Stimulated activated CD8-positive, alpha-beta memory T cell treated with anti-CD3 and anti-CD28 coated beads, Interleukin-4, amount 100 ng/mL, for 24 hours (primary cell): ENCODE results near the gene RNGTT.
"Not testable (repeated sequence)": the region's sequence is repeated elsewhere in the genome, so short reads cannot be mapped to it uniquely, and the experiment has no call there.

Source experiments
- DNase-seq: peaks from one replicate; pipeline ENCODE4 v3.0.0-alpha.2; 2020; ENCODE audit warnings: low read depth

The RNGTT gene

DNA sequence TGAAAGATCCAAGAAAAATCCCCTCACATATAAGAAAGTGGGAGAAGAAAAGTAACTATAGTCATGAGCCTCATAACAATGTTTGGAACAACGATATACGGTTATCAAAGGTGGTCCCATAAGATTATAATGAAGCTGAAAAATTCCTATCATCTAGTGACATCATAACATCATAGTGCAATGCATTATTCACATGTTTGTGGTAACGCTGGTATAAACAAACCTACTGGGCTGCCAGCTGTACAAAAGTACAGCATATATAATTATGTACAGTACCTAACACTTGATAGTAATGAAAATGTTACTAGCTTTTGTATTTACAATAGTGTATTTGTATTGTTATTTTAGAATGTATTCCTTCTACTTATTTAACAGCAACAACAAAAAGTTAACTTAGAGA lies 240.7 kb downstream of the RNGTT start:
- DNase-seq, result no peak

GRCh38 chr6:88716399-88716798 lies 247.0 kb downstream of the RNGTT start:
- not testable (repeated sequence) for DNase-seq

DNA sequence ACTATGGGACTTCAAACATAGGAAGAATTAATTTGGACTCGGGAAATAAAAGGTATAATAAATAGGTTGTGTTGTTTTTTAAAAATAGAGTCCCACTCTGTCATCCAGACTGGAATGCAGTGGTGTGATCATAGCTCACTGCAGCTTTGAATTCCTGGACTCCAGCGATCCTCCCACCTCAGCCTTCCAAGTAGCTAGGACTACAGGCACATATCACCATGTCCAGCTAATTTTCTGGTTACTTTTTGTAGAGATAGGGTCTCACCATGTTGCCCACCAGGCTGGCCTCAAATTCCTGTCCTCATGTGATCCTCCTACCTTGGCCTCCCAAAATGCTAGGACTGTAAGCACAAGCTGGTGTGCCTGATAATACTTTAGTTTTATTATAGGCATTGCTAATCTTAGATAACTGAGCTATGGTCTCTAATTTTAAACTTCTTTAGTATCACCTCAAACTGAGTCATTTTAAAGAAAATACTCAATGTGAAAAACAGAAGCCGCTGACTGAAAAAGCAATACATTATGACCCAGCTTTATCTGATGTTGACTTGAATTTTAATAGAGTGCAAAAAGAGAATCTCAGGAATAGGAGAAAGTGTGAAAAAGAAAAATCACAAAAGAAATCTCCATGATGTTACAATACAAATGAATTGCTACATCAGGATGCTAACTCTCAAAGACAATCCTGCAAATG lies 251.0 kb downstream of the RNGTT start:
- DNase-seq, result no peak

DNA sequence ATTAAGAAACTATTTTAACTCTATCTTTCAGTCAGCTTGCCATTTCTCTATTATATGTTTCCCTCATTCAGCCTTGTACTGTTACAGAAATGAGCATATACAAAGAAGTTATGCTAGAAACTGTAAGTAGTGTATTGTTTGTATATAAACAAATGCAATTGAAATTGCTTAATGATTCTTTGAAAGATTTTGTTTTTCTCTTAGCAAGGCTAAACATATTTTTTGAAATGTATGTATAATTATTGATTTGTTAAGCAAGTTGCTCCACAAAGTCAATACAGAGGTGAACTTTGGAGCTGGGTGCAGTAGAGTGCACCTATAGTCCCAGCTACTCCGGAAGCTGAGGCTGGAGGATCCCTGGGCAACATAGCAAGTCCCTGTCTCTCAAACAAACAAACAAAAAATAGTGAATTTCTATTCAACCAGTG lies 253.6 kb downstream of the RNGTT start:
- DNase-seq, result no peak

- no peak for DNase-seq
These were observed 255.1 kb downstream of the RNGTT start for GRCh38 chr6:88708197-88708744.

DNA sequence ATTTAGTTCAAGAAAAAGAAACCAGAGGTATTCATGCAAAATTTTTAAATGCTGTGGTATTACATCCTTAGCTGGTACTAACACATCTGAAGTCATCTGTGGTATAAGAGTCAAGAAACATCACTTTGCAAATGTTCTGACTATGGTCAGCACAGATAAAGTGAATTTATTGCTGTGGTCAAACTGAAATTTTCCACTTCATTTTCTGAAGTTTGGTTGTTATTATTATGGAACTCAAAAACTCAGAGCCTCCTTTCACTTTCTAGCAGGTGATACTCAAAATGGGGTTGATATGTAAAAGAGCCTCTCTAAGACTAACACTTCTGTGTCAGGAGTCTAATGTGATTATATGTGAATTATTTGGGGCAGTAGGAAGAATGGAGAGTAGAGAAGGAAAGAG lies 257.8 kb downstream of the RNGTT start:
- DNase-seq, result no peak

DNA sequence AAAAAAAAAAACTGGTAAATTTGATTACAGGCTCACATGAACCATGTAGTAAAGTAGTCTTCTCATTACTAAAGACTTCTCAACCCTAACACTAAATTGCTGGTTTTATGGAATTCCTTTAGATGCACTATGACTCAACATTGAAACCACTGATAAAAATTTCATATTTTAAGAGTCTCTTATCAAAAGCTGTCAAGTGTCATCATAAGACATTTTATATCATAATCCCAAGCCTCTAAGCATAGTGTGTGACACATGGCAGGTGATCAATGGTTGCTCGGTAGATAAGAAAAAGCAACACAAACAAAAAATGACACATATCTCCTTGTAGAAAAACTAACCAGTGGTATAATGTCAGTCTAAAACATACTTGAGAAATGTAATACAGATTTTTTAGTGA lies 258.4 kb downstream of the RNGTT start:
- no peak for DNase-seq

DNA sequence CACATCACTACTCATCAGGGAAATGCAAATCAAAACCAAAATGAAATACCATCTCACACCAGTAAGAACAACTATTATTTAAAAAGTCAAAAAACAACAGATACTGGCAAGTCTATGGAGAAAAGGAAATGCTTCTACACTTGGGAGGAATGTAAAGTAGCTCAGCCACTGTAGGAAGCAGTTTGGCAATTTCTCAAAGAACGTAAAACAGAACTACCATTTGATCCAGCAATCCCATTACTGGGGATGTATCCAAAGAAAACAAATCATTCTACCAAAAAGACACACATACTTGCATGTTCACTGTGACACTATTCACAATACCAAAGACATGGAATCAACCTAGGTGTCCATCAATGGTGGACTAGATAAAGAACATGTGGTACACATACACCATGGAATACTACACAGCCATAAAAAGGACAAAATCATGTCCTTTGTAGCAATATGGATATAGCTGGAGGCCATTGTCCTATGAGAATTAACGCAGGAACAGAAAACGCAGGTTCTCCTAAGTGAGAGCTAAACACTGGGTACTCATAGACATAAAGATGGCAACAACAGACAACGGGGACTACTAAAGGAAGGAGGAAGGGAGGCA lies 260.4 kb downstream of the RNGTT start:
- DNase-seq, result no peak

DNA sequence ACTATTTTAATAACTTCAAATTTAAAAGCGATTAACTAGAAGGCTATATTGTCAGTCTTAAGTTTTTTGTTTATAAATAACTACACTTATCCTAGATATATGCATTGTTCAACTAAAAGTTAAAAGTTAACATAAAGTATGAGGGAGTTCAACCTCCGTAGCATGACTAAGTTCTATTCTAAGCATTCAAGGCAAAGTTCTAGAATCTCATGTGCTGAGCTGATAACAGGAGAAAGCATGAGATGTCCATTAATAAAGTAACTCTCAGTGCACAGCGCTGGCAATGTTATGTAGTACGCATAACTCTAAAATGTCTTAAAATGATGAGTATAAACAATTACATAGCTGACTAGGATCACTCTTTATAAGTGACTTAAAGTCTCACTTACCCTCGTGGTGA lies 264.8 kb downstream of the RNGTT start:
- no peak for DNase-seq

DNA sequence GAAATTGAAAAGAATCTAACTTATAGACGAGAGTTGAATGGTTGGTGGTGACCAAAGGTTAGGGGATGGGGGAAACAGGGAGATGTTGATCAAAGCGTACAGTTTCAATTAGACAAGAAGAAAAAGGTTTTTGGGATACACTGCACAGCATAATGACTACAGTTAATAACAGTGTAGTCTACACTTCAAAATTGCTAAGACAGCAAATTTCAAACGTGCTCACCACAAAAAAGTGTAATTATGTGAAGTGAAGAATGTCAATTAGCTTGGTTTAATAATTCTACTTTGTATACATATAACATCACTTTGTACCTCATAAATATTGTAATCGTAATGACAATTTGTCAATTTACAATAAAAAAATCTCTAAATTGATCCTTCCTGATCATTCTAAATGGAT lies 267.5 kb downstream of the RNGTT start:
- no peak for DNase-seq

DNA sequence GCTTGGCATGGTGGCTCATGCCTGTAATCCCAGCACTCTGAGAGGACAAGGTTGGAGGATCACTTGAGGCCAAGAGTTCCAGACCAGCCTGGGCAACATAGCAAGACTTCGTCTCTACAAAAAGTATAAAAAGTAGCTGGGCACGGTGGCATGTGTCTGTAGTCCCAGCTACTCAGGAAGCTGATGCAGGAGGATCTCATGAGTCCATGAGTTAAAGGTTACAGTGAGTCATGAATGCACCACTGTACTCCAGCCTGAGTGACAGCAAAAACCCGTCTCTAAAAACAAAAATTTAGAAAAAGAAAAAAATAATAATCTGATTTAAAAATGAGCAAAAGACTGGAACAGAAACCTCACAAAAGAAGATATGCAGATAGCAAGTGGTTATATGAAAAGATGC lies 279.7 kb downstream of the RNGTT start:
- no peak for DNase-seq

- DNase-seq, result no peak
These were observed 282.8 kb downstream of the RNGTT start for GRCh38 chr6:88680654-88681053.

GRCh38 chr6:88679841-88680240 lies 283.6 kb downstream of the RNGTT start:
- DNase-seq, result no peak

DNA sequence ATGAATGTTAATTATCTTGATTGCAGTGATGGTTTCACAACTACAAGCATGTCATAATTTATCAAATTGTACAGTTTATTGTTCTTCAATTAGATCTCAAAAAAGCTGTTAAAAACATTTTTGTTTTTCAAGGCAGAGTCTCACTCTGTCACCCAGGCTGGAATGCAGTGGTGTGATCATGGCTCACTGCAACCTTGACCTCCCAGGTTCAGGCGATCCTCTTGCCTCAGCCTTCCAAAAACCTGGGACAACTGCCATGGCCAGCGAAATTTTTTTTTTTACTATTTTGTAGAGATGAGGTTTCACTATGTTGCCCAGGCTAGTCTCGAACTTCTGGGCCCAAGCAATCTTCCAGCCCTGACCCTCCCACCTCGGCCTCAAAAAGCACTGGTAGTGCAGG lies 286.1 kb downstream of the RNGTT start:
- DNase-seq, result no peak

DNA sequence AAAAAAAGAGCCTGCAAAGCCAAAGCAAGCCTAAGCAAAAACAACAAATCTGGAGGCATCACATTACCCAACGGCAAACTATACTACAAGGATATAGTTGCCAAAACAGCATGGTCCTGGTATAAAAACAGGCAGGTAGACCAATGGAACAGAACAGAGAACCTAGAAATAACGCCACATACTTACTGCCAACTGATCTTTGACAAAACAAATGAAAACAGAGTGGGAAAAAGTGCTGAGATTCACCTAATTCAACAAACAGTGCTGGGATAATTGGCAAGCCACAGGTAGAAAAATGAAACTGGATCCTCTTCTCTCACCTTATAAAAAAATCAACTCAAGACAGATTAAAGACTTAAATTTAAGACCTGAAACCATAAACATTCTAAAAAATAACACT lies 291.8 kb downstream of the RNGTT start:
- no peak for DNase-seq

DNA sequence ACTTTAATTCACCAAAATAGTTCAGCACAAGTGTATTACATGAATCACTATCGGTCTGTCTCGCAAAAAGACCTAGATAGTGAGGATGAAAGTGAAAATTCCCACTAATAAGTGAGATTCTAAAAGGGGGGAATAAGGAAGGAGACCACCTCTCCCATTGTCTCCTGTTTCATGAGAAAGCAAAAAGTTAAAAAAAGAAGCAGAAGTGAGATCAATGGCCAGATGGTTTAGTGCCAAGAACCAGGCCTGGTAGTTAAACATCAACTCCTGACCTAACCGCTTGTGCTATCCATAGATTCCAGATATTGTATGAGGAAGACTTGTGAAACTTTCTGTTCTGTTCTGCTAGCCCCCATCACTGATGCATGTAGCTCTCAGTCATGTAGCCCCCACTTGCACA lies 293.0 kb downstream of the RNGTT start:
- DNase-seq, result no peak

DNA sequence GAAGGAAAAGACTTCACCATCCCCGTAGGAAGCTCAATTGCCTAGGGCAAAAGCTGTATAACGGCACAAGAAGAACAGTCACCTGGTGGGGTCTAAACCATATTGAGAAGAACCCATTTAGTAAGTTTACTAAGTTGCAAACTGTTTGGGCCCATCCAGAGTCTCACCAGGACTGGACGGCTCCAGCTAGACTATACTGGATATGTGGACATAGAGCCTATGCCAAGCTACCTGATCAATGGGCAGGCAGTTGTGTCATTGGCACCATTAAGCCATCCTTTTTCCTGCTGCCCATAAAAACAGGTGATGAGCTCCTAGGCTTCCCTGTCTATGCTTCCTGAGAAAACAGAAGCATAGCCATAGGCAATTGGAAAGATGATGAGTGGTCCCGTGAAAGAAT lies 293.9 kb downstream of the RNGTT start:
- no peak for DNase-seq

GRCh38 chr6:88666901-88667300 lies 296.5 kb downstream of the RNGTT start:
- no peak for DNase-seq

DNA sequence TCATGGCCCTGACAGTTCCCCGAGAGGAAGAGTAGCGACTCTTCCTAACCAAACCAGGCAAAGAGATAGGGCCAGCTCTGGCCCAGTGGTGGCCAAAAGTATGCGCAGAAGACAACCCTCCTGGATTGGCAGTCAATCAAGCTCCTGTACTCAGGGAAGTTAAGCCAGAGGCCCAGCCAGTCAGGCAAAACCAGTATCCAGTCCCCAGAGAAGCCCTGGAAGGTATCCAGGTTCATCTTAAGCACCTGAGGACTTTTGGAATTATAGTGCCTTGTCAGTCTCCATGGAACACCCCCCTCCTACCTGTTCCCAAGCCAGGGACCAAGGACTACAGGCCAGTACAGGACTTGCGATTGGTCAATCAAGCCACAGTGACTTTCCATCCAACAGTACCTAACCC lies 298.3 kb downstream of the RNGTT start:
- DNase-seq, result no peak

- no peak for DNase-seq
These were observed 299.6 kb downstream of the RNGTT start for GRCh38 chr6:88663801-88664200.

DNA sequence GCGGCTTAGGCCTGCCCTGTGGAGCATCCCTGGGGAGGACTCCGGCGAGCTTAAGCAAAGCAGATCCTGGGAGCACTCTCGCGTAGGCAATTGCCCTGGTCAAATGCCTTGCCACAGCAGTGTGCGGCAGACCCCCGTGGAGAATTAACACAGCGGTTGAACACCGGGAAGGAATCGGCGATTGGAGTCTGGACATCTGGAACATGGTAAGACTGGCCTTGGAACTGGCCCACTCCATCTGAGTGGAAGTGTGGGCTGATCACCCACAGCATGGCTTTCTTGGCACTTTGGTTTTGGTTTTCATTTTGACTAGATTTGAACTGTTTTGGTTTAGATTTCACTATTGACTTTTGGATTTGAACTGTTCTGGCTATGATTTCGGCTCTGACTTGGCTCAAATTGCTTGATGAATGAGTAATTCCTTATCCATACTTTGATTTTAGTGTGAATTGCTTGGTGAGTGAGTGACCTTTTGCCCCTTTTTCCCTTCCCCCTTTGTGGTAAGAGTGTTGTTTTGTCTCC lies 300.7 kb downstream of the RNGTT start:
- no peak for DNase-seq

DNA sequence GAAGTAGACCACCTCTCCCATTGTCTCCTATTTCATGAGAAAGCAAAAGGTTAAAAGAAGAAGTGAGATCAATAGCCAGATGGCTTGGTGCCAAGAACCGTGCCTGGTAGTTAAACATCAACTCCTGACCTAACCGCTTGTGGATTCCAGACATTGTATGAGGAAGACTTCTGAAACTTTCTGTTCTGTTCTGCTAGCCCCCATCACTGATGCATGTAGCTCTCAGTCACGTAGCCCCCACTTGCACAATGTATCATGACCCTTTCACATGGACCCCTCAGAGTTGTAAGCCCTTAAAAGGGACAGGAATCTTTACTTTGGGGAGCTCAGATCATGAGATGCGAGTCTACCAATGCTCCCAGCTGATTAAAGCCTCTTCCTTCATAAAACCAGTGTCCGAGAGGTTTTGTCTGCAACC lies 301.2 kb downstream of the RNGTT start:
- no peak for DNase-seq

DNA sequence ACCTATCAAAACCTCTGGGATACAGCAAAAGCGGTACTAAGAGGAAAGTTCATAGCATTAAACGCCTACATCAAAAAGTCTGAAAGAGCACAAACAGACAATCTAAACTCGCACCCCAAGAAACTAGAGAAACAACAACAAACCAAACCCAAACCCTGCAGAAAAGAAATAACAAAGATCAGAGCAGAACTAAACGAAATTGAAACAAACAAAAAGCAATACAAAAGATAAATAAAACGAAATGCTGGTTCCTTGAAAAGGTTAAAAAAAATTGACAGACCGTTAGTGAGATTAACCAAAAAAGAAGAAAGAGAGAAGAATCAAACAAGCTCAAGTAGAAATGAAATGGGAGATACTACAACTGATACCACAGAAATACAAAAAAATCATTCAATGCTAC lies 302.3 kb downstream of the RNGTT start:
- no peak for DNase-seq

DNA sequence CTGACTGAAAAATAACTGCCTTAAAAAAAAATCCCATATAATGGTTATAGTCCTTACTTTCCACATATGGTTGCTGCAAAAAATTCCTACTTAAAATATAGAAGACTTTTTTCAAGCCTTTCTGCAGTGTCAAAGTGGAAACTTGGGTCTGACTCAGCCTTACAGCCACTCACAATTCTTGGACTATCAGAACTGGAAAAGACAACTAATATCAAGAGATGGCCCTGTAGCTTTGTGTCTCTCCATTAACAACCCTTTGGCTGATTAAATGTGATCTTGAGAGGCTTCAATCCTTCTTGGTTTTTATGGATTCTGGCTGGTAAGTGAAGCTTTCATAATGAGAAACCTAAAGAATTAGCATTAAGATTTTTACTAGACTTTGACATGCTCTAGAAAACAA lies 307.8 kb downstream of the RNGTT start:
- DNase-seq, result no peak
